ENCODE results near the gene PTGDR2.

- TF ChIP-seq CTCF (conservative IDR thresholded peaks at IDR 0.05; ENCODE audit: low read depth, low read length) (no peak), EZH2phosphoT487 (IDR thresholded peaks at IDR 0.05; ENCODE audit: borderline replicate concordance, low read length) (no peak)
Measured at GRCh38 chr11:60899977-60900376, 44.2 kb upstream of the PTGDR2 start.
